ENCODE measurements around the gene SOS1. TPM values are rescaled to one million over a fixed set of nuclear protein-coding genes. Genes with fewer than 3 reads are reported as not detected.

The SOS1 gene
- total RNA-seq, 1 donor from 2014 or later: 64.2 TPM

- peaks cover 15% of the 10 kb centered on the region for H3K27me3 Mint-ChIP-seq (ENCODE audit: low read depth)
- H3K4me1 Mint-ChIP-seq (ENCODE audit: low read depth): peaks cover 3% of the 10 kb centered on the region
- no peak overlapping the region for H3K27ac Mint-ChIP-seq
- DNase-seq (ENCODE audit: low spot score): no peak
- H3K4me3 Mint-ChIP-seq (ENCODE audit: low read depth): no peak overlapping the region
- H3K36me3 Mint-ChIP-seq (ENCODE audit: low read depth): no peaks in the 10 kb centered on the region
- H3K9me3 Mint-ChIP-seq: no peaks in the 10 kb centered on the region
- intact Hi-C loops (cut with micrococcal nuclease): no loop called here
Observed at GRCh38 chr2:38966006-38966405, 154.8 kb downstream of the SOS1 start.

GRCh38 chr2:38960609-38961320 is 160.1 kb downstream of the SOS1 start:
- Mint-ChIP-seq H3K27ac (no peak overlapping the region), H3K9me3 (no peaks in the 10 kb centered on the region), H3K27me3 (ENCODE audit: low read depth) (peaks cover 43% of the 10 kb centered on the region), H3K4me1 (ENCODE audit: low read depth) (peaks cover 3% of the 10 kb centered on the region), H3K4me3 (ENCODE audit: low read depth) (peak overlapping the region; percentile 22), H3K36me3 (ENCODE audit: low read depth) (no peaks in the 10 kb centered on the region)
- no peak for DNase-seq (ENCODE audit: low spot score)
- intact Hi-C loops (cut with micrococcal nuclease): no loop called here

- Mint-ChIP-seq H3K27me3 (ENCODE audit: low read depth) (peaks cover 43% of the 10 kb centered on the region), H3K4me1 (ENCODE audit: low read depth) (peaks cover 3% of the 10 kb centered on the region), H3K36me3 (ENCODE audit: low read depth) (no peaks in the 10 kb centered on the region), H3K9me3 (no peaks in the 10 kb centered on the region), H3K4me3 (ENCODE audit: low read depth) (peak overlapping the region; percentile 24), H3K27ac (no peak overlapping the region)
- DNase-seq (ENCODE audit: low spot score): peak; percentile 68
- intact Hi-C loops (cut with micrococcal nuclease): no loop called here
Observed at GRCh38 chr2:38959938-38960608, 160.8 kb downstream of the SOS1 start.

- peak overlapping the region; percentile 59 for H3K4me3 Mint-ChIP-seq (ENCODE audit: low read depth)
Observed at GRCh38 chr2:38959466-38959865, 161.4 kb downstream of the SOS1 start.

GRCh38 chr2:38957972-38958371 is 162.9 kb downstream of the SOS1 start:
- Mint-ChIP-seq H3K9me3 (no peaks in the 10 kb centered on the region), H3K4me3 (ENCODE audit: low read depth) (no peak overlapping the region), H3K27ac (no peak overlapping the region), H3K36me3 (ENCODE audit: low read depth) (no peaks in the 10 kb centered on the region), H3K27me3 (ENCODE audit: low read depth) (peaks cover 55% of the 10 kb centered on the region), H3K4me1 (ENCODE audit: low read depth) (peaks cover 3% of the 10 kb centered on the region)
- no peak for DNase-seq (ENCODE audit: low spot score)
- intact Hi-C loops (cut with micrococcal nuclease): no loop called here

More at GRCh38 chr2:38959466-38959865, 161.4 kb downstream of the SOS1 start:
- Mint-ChIP-seq H3K27ac (no peak overlapping the region), H3K27me3 (ENCODE audit: low read depth) (peaks cover 45% of the 10 kb centered on the region), H3K9me3 (no peaks in the 10 kb centered on the region), H3K36me3 (ENCODE audit: low read depth) (no peaks in the 10 kb centered on the region), H3K4me1 (ENCODE audit: low read depth) (peaks cover 3% of the 10 kb centered on the region)
- no peak for DNase-seq (ENCODE audit: low spot score)
- intact Hi-C loops (cut with micrococcal nuclease): no loop called here

- no peak for DNase-seq (ENCODE audit: low spot score)
- Mint-ChIP-seq H3K27me3 (ENCODE audit: low read depth) (peaks cover 24% of the 10 kb centered on the region), H3K4me1 (ENCODE audit: low read depth) (no peaks in the 10 kb centered on the region), H3K4me3 (ENCODE audit: low read depth) (no peak overlapping the region), H3K36me3 (ENCODE audit: low read depth) (no peaks in the 10 kb centered on the region), H3K27ac (no peak overlapping the region), H3K9me3 (no peaks in the 10 kb centered on the region)
- intact Hi-C loops (cut with micrococcal nuclease): no loop called here
Observed at GRCh38 chr2:38951766-38952165, 169.1 kb downstream of the SOS1 start.

GRCh38 chr2:38948995-38949394 is 171.9 kb downstream of the SOS1 start:
- H3K9me3 Mint-ChIP-seq: no peaks in the 10 kb centered on the region
- H3K27me3 Mint-ChIP-seq (ENCODE audit: low read depth): peaks cover 11% of the 10 kb centered on the region
- no peak overlapping the region for H3K27ac Mint-ChIP-seq
- no peaks in the 10 kb centered on the region for H3K36me3 Mint-ChIP-seq (ENCODE audit: low read depth)
- no peak overlapping the region for H3K4me3 Mint-ChIP-seq (ENCODE audit: low read depth)
- H3K4me1 Mint-ChIP-seq (ENCODE audit: low read depth): no peaks in the 10 kb centered on the region
- no peak for DNase-seq (ENCODE audit: low spot score)
- intact Hi-C loops (cut with micrococcal nuclease): loop anchor here (5.0 kb wide), 2 partner anchors 88 to 108 kb away; no protein-coding TSS in a partner anchor

GRCh38 chr2:38948387-38948882 is 172.4 kb downstream of the SOS1 start:
- intact Hi-C loops (cut with micrococcal nuclease): loop anchor here (5.0 kb wide), 2 partner anchors 89 to 109 kb away; no protein-coding TSS in a partner anchor
- Mint-ChIP-seq H3K27me3 (ENCODE audit: low read depth) (peaks cover 7% of the 10 kb centered on the region), H3K36me3 (ENCODE audit: low read depth) (no peaks in the 10 kb centered on the region), H3K9me3 (no peaks in the 10 kb centered on the region), H3K4me3 (ENCODE audit: low read depth) (no peak overlapping the region), H3K4me1 (ENCODE audit: low read depth) (no peaks in the 10 kb centered on the region), H3K27ac (no peak overlapping the region)
- DNase-seq (ENCODE audit: low spot score): no peak

- peak; percentile 60 for DNase-seq (ENCODE audit: low spot score)
- Mint-ChIP-seq H3K9me3 (no peaks in the 10 kb centered on the region), H3K4me1 (ENCODE audit: low read depth) (peaks cover 2% of the 10 kb centered on the region), H3K36me3 (ENCODE audit: low read depth) (no peaks in the 10 kb centered on the region), H3K27ac (no peak overlapping the region), H3K4me3 (ENCODE audit: low read depth) (no peak overlapping the region), H3K27me3 (ENCODE audit: low read depth) (peaks cover 4% of the 10 kb centered on the region)
- intact Hi-C loops (cut with micrococcal nuclease): loop anchor here (1.0 to 5.0 kb wide), 3 partner anchors 90 to 283 kb away; no protein-coding TSS in a partner anchor
Observed at GRCh38 chr2:38947241-38948239, 173.3 kb downstream of the SOS1 start.

- no peak overlapping the region for H3K4me3 Mint-ChIP-seq (ENCODE audit: low read depth)
- DNase-seq (ENCODE audit: low spot score): no peak
- intact Hi-C loops (cut with micrococcal nuclease): loop anchor here (5.0 kb wide), 2 partner anchors 91 to 111 kb away; no protein-coding TSS in a partner anchor
- no peak overlapping the region for H3K27ac Mint-ChIP-seq
- peaks cover 3% of the 10 kb centered on the region for H3K27me3 Mint-ChIP-seq (ENCODE audit: low read depth)
- H3K36me3 Mint-ChIP-seq (ENCODE audit: low read depth): no peaks in the 10 kb centered on the region
- no peaks in the 10 kb centered on the region for H3K9me3 Mint-ChIP-seq
- H3K4me1 Mint-ChIP-seq (ENCODE audit: low read depth): peaks cover 2% of the 10 kb centered on the region
Observed at GRCh38 chr2:38945911-38946310, 174.9 kb downstream of the SOS1 start.

GRCh38 chr2:38945372-38945771 is 175.5 kb downstream of the SOS1 start:
- Mint-ChIP-seq H3K4me1 (ENCODE audit: low read depth) (peaks cover 2% of the 10 kb centered on the region), H3K9me3 (no peaks in the 10 kb centered on the region), H3K36me3 (ENCODE audit: low read depth) (no peaks in the 10 kb centered on the region), H3K27ac (no peak overlapping the region), H3K27me3 (ENCODE audit: low read depth) (peaks cover 8% of the 10 kb centered on the region), H3K4me3 (ENCODE audit: low read depth) (no peak overlapping the region)
- intact Hi-C loops (cut with micrococcal nuclease): loop anchor here (5.0 kb wide), 2 partner anchors 92 to 112 kb away; no protein-coding TSS in a partner anchor
- DNase-seq (ENCODE audit: low spot score): no peak

GRCh38 chr2:38943784-38944183 is 177.1 kb downstream of the SOS1 start:
- H3K27ac Mint-ChIP-seq: no peak overlapping the region
- H3K27me3 Mint-ChIP-seq (ENCODE audit: low read depth): peaks cover 9% of the 10 kb centered on the region
- H3K9me3 Mint-ChIP-seq: no peaks in the 10 kb centered on the region
- no peaks in the 10 kb centered on the region for H3K36me3 Mint-ChIP-seq (ENCODE audit: low read depth)
- H3K4me3 Mint-ChIP-seq (ENCODE audit: low read depth): no peak overlapping the region
- DNase-seq (ENCODE audit: low spot score): no peak
- intact Hi-C loops (cut with micrococcal nuclease): no loop called here
- peaks cover 2% of the 10 kb centered on the region for H3K4me1 Mint-ChIP-seq (ENCODE audit: low read depth)

All from activated T-helper 2 cell treated with anti-CD3 and anti-CD28 coated beads, Interferon-gamma antibody, Interleukin-2, Interleukin-4, amounts not matched to agents 10 μg/mL and 5 μg/mL and 100 μg/mL, durations not matched to agents 14 hours and 24 hours and 36 hours (primary cell).